ENCODE data around the gene PKDREJ. TPM values are rescaled to one million over a fixed set of nuclear protein-coding genes. Genes with fewer than 3 reads are reported as not detected.
"Not testable (repeated sequence)": the region's sequence is repeated elsewhere in the genome, so short reads cannot be mapped to it uniquely, and the experiment has no call there.

PKDREJ gene, protein sequence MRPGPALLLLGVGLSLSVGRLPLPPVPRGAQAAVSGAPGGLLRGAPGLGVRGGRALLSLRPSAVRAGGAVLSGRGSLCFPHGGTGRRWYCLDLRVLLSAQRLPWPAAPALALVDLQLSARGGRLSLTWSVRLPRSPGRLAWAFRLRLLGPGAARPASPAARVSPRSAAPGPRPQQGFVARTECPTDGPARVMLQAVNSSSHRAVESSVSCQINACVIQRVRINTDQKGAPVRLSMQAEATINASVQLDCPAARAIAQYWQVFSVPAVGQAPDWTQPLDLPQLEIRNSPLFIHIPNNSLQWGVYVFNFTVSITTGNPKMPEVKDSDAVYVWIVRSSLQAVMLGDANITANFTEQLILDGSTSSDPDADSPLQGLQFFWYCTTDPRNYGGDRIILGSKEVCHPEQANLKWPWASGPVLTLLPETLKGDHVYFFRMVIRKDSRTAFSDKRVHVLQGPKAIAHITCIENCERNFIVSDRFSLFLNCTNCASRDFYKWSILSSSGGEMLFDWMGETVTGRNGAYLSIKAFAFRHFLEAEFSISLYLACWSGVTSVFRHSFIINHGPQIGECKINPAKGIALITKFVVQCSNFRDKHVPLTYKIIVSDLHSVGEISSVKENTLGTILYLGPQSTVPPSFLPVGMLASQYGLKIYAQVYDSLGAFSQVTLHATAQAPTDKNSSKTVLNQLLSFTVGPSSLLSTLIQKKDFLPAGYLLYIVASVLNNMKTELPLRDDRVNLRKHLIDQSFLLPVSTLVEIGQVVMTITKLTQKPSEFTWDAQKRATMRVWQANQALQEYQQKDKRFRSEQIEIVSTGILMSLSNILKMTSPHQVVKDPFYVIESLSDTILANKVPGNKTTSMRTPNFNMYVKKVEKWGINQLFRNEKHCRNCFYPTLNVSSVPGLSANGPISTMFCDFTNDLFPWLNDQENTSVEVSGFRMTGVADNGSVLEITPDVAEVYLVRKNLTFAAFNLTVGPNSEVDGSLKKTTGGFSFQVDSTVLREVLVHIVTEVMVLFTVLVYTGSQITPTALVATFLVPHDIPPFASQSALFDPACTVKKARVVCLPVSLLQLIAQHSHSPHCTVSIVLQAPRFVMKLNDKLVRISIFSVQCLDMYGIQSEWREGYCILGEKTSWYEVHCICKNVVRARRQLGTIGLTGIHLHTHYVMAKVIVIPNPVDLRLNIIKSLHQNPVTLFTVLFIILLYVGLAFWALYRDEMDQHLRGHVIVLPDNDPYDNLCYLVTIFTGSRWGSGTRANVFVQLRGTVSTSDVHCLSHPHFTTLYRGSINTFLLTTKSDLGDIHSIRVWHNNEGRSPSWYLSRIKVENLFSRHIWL (N-terminal part only)
- polyA plus RNA-seq (ENCODE audit: insufficient read length in 12 of 12), result under 1 TPM in 10 of 12 donors, not detected in 2; 0.19 to 0.76 (median 0.46) TPM
- long read RNA-seq, donor 1, result 0 reads
- long read RNA-seq, donor 2, full-length matches to known transcripts, result 2 of 2 reads
- long read RNA-seq, donor 2, partial matches to known transcripts, result 0 of 2 reads
- long read RNA-seq, donor 2, other reads (novel, unspliced or antisense), result 0 of 2 reads
- long read RNA-seq, donor 3, full-length matches to known transcripts, result 2 of 2 reads
- long read RNA-seq, donor 3, partial matches to known transcripts, result 0 of 2 reads
- long read RNA-seq, donor 3, other reads (novel, unspliced or antisense), result 0 of 2 reads
- long read RNA-seq, donor 4, full-length matches to known transcripts, result 1 of 1 reads
- long read RNA-seq, donor 4, partial matches to known transcripts, result 0 of 1 reads
- long read RNA-seq, donor 4, other reads (novel, unspliced or antisense), result 0 of 1 reads
- long read RNA-seq, donor 5, full-length matches to known transcripts, result 2 of 2 reads
- long read RNA-seq, donor 5, partial matches to known transcripts, result 0 of 2 reads
- long read RNA-seq, donor 5, other reads (novel, unspliced or antisense), result 0 of 2 reads
- long read RNA-seq, donor 6, full-length matches to known transcripts, result 3 of 3 reads
- long read RNA-seq, donor 6, partial matches to known transcripts, result 0 of 3 reads
- long read RNA-seq, donor 6, other reads (novel, unspliced or antisense), result 0 of 3 reads
- long read RNA-seq, donor 7, full-length matches to known transcripts, result 1 of 1 reads
- long read RNA-seq, donor 7, partial matches to known transcripts, result 0 of 1 reads
- long read RNA-seq, donor 7, other reads (novel, unspliced or antisense), result 0 of 1 reads
- long read RNA-seq, donor 8, result 0 reads
- long read RNA-seq, donor 9, full-length matches to known transcripts, result 1 of 1 reads
- long read RNA-seq, donor 9, partial matches to known transcripts, result 0 of 1 reads
- long read RNA-seq, donor 9, other reads (novel, unspliced or antisense), result 0 of 1 reads
- long read RNA-seq, donor 10, full-length matches to known transcripts, result 1 of 1 reads
- long read RNA-seq, donor 10, partial matches to known transcripts, result 0 of 1 reads
- long read RNA-seq, donor 10, other reads (novel, unspliced or antisense), result 0 of 1 reads
- long read RNA-seq, donor 11, result 0 reads

DNA sequence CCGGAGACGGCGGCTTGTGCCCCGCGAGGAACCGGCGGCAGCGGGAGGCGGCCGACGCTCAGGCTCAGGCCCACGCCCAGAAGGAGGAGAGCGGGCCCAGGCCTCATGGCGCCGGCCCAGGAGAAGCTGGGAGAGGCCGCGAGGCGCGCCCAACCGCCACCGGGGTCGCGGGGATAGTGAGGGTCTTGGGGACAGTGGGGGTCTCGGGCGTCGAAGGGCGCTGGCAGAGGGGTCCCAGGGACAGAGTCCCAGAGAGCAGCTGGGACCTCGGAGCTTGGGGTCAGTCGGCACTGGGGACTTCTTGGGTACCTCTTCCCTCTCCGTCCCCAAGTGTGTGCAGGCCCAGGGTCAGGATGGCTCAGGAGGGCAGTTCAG is at the start of gene PKDREJ:
TSS of gene PKDREJ (minus strand) at position 128 of the 375 bp plus-strand sequence. CDS start at position 107, 21 bp downstream.
- DNase-seq, result no peak

GRCh38 chr22:46312848-46313247 is 49.7 kb upstream of the PKDREJ start:
- not testable (repeated sequence) for DNase-seq

GRCh38 chr22:46312056-46312455 is 48.9 kb upstream of the PKDREJ start:
- no peak for DNase-seq

- DNase-seq, result no peak
Observed at GRCh38 chr22:46309526-46310085, 46.5 kb upstream of the PKDREJ start.

DNA sequence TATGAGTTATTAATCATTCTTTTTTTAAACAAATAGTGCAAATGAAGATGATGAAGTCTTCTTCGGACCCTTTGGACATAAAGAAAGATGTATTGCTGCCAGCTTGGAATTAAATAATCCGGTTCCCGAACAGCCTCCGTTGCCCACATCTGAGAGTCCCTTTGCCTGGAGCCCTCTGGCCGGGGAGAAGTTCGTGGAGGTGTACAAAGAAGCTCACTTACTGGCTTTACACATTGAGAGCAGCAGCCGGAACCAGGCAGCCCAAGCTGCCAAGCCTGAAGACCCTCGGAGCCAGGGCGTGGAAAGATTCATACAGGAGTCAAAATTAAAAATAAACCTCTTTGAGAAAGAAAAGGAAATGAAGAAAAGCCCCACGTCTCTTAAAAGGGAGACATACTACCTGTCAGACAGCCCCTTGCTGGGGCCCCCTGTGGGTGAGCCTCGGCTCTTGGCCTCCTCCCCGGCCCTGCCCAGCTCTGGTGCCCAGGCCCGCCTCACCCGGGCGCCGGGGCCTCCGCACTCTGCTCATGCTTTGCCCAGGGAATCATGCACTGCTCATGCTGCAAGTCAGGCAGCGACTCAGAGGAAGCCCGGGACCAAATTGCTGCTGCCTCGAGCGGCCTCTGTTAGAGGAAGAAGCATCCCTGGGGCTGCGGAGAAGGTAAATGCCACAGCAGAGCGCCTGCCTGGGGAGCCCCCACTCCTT is 45.3 kb upstream of the PKDREJ start:
- no peak for DNase-seq

DNA sequence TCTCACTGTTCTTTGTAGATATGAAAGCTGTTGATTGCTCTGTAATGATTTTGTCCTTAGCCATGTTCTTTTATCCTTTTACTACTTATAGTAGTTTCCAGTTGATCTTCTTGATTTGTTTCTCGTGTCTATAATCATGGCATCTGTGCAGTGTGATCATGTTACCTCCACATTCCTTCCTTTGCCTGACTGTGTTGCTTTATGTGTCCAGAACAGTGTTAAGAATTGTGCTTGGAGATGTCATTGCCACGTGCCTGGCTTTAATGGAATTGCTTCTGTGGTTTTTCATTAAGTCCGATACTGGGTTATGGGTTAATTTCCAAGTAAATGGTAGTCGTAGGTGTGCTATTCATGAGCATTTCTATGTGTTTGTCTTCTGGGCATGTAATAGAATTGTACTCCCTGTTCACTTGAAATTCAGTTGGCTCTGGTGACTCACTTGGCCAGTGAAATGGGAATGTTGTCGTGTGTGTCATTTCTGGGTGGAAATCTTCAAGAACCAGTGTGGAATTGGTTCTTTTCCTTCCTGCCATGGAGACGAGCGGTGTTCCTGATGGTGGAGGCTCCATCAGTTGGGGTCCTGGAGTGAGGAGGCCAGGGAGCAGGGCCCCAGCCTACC is 40.3 kb upstream of the PKDREJ start:
- no peak for DNase-seq

GRCh38 chr22:46300491-46300890 is 37.3 kb upstream of the PKDREJ start:
- DNase-seq, result no peak

DNA sequence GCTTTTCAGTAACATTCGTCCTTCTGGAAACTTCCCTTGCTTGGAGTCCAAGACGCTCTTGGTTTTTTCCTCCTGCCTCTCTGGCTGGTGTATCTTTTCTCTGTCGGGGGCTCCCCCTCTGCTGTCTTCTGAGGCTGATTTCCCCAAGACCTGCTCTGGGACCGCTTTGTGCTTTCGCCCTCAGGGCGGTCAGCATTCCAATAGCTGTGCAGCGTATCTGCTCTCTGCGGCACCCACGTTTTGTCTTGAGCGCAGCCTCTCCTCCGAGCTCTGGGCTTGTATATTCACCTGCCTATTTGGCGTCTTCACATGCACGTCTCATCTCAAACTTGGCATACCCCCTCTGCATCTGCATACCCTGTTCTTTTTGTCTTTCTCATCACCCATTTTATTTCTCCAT is 36.0 kb upstream of the PKDREJ start:
- no peak for DNase-seq

GRCh38 chr22:46297151-46297812 is 34.1 kb upstream of the PKDREJ start:
- DNase-seq, result no peak

- DNase-seq, result peak; percentile 98
Observed at GRCh38 chr22:46296257-46297150, 33.4 kb upstream of the PKDREJ start, which contains the start of gene GTSE1. TSS of gene GTSE1 (plus strand) at chr22:46296870. CDS start at chr22:46297401, 531 bp downstream.

- no peak for DNase-seq
Observed at GRCh38 chr22:46295277-46295971, 32.3 kb upstream of the PKDREJ start.

GRCh38 chr22:46294784-46295183 is 31.6 kb upstream of the PKDREJ start:
- no peak for DNase-seq

GRCh38 chr22:46293577-46294260 is 30.6 kb upstream of the PKDREJ start:
- DNase-seq, result peak; percentile 66

DNA sequence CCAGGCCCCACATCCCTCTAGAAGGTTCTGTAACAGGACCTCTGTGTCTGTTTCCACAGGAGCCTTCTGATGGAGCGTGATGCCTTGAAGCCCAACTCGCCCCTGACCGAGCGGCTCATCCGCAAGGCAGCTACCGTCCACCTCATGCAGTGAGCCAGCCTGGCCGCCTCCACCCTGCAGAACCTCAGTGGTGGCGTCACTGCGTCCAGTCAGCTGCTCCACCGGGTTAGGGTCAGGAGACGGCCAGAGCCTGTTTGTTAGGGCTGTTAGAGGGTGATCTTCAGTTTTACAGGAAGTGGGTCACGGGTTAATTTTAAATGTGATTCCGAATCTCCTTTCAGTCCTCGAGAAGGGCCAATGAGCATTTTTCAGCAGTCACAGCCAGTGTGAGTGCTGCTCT is 29.6 kb upstream of the PKDREJ start:
- no peak for DNase-seq

DNA sequence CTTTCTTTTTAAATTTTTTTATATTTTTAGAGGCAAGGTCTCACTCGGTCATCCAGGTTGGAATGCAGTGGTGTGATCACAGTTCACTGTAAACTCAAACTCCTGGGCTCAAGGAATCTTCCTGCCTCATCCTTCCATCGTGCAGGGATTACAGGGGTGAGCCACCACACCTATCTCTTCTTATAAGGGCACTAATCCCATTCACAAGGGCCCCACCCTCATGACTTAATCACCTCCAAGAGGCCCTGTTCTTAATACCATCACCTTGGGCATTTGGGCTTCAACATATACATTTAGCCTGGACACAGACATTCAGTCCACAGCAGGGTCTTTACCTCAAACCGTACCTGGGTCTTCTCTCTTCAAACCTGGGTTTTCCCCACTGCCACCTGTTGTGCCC is 29.0 kb upstream of the PKDREJ start:
- no peak for DNase-seq
